GM21723 (cell line): Measurements from ENCODE around the gene FAM81A.
"Not testable (repeated sequence)": the region's sequence is repeated elsewhere in the genome, so short reads cannot be mapped to it uniquely, and the experiment has no call there.

Experiments
- ATAC-seq: cut with Tn5 transposase; IDR thresholded peaks from one replicate; pipeline ENCODE4 v1.9.1; 2021; ENCODE audit warnings: mild to moderate bottlenecking, moderate library complexity; ENCODE audit not compliant: unreplicated experiment

Gene FAM81A

DNA sequence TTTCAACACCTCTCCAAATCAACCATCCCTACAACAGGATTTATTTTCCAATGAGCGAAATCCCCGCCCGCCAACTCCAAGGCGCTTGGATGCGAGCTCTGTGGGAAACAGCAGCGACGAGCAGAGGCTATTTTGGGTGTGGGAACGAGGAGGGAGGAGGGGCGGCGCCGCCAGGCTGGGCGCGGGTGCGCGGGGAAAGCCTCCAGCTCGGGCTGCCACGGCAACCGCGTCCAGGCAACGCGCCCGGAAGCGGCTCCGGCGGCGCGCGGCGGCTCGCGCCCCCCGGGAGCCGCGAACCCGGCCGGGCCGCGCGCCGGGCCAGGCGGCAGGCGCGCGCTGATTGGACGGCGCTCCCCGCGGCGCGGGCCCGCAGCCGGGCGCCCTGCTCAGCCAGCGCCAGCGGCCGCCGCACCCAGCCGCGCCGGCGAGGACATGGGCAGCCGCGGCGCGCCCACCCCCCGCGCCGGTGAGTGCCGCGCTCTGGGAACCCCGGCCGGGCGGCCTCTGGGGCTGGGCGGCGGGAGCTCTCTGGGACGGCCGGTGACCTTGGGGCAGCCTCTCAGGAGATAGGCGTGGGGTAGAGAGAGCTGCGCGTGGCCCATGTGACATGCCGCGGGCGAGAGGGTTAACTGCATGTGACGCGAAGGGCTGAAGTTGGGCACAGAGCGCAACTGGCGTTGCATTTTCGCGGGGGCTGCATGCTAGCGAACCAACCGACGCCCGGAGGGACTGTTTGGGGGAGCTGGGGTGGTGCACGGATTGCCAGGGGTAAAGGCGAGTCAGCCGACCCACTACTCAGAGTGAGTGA lies at the start of gene FAM81A:
FAM81A (plus strand) TSS at position 370 of the 808 bp plus-strand sequence. CDS start 20,441 bp downstream, outside the sequence.
- peak; percentile 68 for ATAC-seq

DNA sequence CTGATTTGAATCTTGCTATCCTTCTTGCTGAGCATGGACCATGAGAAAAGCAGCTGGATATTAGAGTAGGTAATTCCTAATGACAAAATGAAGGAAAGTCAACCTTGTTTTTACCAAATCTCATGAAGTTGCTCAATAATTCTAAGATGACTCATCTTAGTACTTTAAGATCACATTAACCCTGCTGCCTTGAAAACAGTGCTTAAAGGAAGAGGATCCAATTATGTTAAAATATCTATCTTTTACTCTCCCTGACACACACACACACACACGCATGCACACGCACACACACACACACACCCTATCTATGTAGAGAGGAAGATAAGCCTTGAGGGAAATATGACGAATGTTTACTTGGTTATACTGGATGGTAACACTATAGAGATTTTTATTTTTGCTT lies 49.3 kb upstream of the FAM81A start:
- no peak for ATAC-seq

DNA sequence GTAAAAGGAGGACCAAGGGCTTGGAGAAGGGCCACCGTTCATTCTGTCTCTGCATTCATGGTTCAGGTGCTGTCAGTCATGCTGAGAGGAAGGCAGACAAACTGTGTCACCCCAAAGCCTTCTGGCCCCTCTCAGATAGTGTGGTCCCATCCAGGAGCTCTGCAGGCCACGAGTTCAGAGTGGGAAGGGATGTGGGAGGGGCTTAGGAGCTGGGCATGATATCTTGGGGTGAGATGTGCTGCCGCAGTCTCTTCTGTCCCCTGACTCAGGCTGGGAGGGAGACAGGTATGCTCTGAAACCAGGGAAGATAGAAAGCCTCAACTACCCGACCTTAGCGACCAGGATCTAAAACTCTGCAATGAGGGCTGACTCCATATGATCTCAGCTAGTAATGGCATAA lies 45.7 kb upstream of the FAM81A start:
- ATAC-seq, result no peak

DNA sequence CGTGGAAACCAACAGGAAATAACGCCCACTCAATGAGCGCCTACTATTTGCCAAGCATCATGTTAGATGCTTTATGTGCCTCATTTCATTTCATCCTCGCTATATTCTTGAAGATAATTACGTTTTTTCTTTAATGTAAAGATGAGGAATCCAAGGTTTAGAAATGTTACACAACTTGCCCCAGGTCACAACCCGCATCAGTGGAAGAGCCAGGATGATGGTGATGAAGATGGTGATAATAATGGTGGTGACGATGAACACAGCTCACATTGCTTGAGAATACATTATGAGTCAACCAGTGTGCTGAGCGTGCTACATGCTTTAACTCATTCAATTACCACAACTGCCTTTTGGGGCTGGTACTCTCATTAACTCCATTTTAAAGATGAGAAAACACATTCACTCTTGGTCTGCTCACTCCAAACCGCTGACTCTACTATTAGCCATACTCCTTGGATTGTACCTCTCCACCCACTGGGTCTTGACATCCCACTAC lies 43.8 kb upstream of the FAM81A start:
- ATAC-seq, result no peak

DNA sequence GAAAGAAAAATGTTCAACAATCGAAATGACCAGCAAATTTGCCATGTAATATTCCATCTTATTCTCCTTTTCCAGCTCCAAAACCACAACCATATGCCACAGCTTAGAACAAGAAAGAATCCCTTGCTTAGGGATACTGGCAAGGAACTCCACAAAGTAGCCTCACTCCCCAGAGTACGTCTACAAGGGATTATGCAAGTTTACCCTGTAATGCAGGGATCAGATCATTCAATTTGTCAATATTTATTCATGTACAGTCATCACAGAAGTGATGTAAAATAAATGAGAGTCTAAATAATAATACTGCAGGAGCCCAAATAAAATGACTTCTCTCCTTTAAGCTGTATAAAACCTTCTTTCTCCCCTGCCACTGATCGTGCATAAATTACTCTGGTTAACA lies 41.8 kb upstream of the FAM81A start:
- ATAC-seq, result no peak

DNA sequence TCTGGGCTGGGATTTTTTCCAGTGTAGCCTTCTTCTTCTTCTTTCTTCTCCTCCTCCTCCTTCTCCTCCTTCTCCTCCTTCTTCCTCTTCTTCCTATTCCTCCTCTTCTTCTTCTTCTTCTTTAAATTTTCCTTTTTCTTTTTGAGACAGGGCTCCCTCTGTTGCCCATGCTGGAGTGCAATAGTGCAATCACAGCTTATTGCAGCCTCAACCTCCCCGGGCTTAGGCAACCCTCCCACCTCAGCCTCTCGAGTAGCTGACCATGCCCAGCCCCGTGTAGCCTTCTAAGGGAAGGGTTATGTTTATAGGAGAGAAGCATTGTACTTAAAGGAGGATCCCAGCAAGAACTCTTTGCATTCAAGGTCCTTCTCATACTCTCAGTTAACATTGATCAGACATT lies 41.3 kb upstream of the FAM81A start:
- no peak for ATAC-seq

DNA sequence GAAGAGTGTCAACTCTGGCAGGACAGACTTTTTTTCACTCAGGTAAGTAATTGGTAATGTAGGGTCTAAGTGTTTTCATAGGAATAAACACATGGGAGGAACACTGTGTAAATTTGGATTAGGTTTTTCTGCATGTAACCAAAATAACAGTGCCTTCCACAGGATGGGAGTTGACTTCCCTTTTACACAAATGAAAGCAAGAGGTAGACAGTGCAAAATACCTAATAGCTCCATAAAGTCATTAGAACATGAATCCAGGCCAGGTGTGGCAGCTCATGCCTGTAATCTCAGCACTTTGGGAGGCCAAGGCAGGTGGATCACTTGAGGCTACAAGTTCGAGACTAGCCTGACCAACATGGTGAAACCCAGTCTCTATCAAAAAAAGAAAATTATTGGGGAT lies 39.8 kb upstream of the FAM81A start:
- ATAC-seq, result no peak

DNA sequence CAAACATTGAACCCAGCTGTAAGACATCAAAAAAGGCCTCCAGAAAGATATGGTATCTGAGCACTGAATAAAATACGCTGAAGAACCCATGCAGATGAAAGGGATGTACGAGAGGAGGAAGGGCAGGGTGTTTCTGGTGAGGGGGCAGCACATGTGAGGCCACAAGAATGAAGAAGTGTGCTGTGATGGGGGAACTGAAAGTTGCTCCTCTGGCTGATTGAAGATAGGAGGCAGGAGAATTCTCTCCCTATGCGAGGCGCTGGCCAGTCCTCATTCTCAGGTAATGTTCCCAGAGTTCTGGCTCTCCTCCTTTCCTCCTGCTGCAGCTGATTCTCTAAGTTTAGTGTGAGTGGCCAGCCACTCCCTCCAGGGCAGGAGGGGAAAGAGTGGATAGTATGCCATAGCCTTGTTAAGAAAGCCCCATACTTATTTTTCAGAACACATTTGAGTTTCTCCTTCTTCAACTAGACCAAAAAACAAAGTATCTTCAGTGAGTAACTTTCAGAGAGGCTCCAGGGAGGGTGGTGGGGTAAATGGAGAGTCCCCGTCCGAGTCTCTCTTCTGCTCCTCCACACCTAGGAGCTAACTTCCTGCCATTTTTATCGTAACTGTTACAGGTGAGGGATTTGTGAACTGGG lies 38.4 kb upstream of the FAM81A start:
- ATAC-seq, result peak; percentile 76

DNA sequence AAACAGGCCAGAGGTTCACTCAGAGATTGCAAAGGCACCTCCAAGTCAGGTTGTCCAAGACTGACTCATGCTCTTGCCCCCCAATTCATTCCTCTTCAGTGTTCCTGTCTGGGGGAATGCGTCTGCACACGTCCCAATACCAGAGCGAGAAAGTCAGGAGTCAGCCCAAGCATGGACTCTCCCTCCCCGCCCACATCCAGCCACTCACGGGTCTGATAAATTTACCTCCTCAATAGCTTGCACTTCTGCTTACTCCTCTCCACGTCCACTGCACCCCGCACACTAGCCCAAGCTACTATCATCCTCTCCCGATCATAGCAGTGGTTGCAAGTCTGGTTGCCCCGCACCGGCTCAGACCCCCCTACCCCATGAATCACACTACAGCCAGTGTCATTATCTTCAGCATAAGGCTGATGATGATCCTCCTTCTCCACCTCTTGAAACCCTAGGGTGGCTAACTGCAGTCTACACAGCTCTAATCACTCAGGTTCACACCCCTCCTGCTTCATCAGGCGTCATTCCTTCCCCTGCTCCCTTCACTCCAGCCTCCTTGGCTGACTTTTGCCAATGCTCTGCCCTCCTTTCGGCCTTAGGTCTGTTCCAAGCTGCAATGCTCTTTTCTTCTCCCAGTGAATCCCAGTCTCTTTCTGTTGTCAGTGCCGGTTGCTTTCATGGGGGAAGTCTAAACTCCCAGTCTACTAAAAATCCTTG lies 37.7 kb upstream of the FAM81A start:
- ATAC-seq, result peak; percentile 38

DNA sequence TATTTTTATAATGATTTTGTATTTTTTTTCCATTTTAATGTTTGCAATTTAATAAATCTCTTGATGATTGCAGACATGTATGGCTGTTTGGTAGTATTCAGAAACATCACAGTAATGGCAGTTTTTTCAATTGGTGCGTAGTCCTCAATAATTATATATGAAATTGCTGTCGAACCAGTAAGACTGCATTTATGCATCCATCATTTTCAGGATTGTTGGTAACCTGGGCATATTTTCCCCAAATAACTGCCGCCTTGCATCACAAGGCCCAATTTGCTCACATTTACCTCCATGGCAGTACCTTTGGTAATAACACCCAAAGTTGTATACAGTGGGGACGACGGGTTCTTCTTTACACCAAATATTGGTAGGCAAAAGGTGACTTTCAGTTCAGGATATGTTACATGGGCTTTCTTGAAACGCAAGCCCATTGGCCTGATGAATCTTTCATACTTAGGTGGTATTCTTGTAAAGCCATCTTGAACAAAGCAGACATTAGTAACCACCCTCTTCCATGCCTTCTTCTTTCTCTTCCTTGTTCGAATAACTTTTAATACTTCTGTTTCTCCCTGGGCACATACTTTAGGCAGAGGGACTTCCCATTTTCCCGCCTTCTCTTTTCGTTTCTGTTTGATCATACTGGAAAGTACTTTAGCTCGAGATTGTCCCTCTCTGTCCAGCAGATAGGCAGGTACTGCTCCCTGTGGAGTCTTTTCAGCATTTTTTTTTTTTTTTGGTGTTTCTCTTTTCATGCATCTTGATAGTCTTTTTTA lies 36.7 kb upstream of the FAM81A start:
- ATAC-seq, result not testable (repeated sequence)

DNA sequence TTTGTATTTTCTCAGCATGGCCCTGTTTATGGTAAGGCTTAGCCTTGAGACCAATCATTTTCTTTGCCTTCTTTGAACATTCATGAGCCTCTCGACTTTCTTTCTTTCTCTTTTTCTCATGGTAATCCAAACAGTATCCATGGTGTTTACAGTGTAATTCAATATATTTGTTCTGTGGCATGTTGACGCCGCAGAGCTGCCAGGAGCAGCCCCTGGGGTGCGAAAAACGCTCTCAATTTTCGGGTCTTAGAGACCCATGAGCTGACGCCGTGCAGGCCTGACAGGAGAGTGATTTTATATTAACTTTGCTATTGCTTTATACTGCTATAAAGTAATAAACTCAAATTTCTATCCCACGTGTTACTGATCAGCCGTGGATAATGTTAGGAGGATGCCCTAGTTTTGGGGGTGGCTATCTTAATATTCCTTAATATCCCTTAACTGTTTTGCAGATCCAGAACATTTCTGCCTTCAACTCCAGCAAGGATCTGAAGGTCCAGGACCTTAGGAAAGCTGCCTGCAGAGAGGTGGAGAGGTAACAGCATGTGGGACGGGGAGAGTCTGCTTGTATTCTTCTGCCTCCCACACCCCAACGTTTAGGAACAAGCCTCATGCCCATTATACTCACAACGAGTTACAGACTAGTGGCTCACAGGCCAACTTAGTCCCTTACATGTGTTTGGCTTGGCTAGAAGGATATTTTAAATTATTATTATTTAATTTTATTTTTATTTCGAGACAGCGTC lies 36.0 kb upstream of the FAM81A start:
- ATAC-seq, result no peak

DNA sequence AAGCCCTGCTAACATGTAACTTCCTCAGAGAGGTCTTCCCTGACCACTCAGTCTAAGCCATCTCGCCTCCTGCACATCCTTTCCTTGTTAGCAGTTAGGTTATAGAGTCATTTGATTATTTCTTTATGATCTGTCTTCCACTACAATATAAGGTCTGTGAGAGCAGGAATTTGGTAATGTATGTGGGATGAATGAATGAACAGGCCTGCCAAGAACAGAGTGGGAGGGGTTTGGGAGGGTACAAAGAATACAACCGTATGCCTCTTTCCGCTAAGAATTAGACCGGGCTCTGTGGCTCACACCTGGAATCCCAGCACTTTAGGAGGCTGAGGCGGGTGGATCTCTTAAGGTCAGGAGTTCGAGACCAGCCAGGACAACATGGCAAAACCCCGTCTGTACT lies 32.9 kb upstream of the FAM81A start:
- no peak for ATAC-seq

DNA sequence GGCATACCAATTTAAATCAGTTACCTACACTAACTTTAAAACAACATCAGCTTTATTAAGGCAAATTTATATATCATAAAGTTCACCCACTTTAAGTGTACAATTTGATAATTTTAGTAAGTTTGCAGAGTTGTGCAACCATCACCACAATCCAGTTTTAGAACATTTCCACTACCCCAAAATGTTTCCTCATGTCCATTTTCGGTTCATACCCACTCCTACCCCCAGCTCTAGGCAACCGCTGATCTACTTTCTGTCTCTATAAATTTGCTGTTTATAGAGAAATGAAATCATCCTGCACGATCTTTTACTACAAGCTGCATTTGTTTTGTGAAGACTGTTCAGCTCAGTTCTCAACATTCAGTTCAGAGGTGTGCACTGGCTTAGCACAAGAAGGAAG lies 31.5 kb upstream of the FAM81A start:
- no peak for ATAC-seq

DNA sequence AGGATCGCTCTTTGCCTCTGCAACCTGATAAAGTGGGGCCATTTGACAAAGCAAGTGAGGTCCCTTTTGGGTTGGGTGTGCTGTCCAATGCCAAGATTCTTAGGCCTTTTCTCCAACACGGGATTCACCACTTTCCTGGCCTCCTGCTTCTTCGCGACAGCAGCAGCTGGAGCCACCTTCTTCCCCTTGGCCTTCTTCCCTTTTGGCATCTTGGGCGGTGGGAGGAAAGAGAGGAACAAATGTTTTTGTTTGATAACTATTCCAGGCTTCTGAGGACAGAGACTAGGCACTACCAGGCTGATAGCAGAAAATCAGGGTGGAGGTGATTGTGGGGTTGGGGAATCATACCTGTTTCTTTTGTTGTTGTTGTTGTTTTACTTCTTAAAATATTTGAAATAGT lies 30.0 kb upstream of the FAM81A start:
- ATAC-seq, result no peak

DNA sequence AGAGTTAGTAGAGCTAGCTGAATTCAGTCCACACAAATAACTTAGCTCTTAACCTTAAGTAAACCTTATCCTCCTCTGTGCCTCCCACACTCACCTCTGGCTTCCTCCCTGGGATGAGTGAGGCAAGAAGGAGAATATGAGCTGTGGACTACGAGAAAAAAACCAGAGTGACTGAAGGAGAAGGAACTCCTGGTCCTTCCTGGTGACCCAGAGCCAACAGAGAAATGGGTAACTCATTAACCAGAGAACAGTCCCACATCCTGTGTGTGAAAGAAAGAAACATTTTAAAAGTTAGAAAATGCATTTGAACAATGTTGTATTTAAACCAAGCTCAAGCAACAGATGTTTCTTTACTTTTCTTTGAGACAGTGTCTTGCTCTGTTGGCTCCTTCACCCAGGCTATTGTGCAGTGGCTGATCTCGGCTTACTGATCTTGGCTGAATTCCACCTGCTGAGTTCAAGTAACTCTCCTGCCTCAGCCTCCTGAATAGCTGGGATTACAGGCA lies 27.5 kb upstream of the FAM81A start:
- ATAC-seq, result no peak

DNA sequence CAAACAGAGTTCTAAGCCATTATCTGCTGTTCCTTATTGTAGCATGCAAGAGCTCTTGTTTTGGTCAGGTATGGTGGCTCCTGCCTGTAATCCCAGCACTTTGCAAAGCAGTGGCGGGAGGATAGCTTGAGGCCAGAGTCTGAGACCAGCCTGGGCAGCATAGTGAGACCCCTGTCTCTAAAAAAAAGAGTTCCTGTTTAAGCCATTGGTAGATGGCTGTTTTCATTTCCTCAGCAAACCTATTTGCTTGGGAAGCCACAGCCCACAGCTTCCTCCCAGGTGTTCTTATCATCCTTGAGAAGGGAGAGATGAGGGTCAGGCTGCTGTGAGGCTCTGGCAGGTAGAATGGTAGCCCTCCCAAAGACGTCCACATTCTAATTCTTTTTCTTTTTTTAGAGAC lies 24.4 kb upstream of the FAM81A start:
- no peak for ATAC-seq

DNA sequence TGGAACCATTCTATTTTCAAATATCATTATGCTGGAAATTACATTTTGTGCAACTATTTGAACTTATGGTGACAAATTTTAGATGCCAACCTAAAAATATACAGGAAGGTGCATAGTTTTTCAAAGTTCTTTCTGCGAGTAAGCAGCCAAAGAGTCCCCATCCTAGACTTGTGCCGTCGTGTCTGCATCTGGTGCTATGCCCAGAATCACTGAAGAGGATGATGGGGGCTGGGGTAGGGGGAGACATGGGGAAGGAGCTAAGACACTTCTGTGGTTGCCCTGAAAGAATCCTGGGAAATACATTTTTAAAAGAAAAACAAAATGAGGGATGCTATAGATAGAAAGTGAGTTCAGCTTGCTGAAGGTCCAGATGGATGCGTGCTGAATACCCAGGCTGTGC lies 21.2 kb upstream of the FAM81A start:
- no peak for ATAC-seq

DNA sequence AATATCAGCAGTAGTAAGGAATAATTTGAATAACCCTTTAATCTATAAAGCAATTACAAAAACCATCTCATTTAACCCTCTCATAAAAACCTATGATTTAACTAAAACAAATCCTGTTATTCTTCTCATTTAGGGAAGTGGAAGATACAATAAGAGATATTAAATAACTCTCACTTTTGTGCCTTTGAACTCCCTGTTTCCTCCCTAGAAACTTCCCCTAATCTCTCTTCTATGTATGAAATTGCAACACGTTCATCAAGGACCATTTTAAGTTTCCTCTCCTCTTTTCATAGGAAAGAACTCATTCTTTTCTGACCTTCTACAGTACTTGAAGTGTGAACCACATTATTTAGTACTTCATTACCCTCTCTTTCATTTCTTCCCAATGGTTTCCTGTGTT lies 18.8 kb upstream of the FAM81A start:
- ATAC-seq, result no peak

DNA sequence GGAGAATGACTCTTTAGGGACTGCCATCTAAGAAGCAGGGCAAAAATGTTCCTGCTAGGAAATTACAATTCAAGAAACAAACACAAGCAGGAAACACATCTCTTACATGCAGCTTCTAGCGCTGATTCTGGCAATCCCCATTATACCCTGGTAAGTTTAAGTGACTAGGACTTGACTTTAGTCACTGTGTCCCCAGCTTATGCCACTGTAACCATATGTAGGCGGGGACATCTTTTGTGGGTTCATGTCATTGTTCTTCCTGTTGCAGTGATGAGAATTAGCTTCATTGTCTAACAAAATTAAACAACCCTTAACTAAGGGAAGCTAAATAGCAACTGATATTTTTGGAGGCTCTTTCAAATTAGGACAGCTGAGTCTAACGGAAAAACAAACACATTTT lies 17.9 kb upstream of the FAM81A start:
- ATAC-seq, result no peak

DNA sequence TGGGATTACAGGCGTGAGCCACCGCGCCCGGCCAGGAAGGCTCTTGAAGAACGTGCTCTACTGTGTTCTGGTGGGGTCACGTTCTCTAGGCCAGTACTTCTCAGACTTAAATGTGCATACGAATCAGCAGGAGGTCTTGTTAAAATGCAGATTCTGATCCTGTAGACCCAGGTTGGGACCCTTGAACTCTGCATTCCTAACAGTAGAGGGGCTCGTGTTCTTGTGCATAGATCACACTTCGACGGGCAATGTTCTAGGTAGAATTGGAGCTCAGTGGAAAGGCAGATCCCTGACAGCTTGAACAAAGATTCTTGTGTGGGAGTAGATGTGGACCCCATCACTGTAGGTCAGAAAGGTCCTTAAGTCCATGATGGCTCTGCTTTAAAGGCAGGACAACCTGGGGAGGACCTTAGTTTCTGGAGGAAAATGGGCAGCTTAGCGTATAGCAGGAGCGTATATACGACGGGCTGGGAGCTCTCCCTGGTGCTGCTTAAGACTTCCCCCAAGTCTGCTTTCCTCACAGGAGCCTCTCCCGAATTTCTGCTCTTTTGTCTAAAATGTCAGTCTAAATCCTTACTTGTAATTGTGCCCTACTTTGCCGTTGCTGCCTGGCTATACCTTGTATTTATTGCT lies 16.9 kb upstream of the FAM81A start:
- ATAC-seq, result no peak
